Upper lobe of right lung (tissue), 1 donor: ENCODE data around the gene FAM151A. TPM values are rescaled to one million over a fixed set of nuclear protein-coding genes. Genes with fewer than 3 reads are reported as not detected.

Experiments used
- ATAC-seq: fragments of 200-7000 bp; cut with Tn5 transposase; one replicate; pipeline ENCODE4 v1.9.1; 2020; ENCODE audit warnings: mild to moderate bottlenecking, moderate library complexity
- DNase-seq: peaks from one replicate; pipeline ENCODE4 v3.0.0-alpha.2; 2020
- H3K27ac ChIP-seq: fragments of 200-600 bp; one replicate; pipeline ENCODE4 v1.8.0; 2022
- H3K27me3 ChIP-seq: fragments of 200-600 bp; one replicate; pipeline ENCODE4 v1.8.0; 2022; ENCODE audit warnings: mild to moderate bottlenecking
- H3K36me3 ChIP-seq: fragments of 200-600 bp; one replicate; pipeline ENCODE4 v1.8.0; 2022
- H3K4me1 ChIP-seq: fragments of 200-600 bp; one replicate; pipeline ENCODE4 v1.8.0; 2022
- H3K4me3 ChIP-seq: fragments of 200-600 bp; one replicate; pipeline ENCODE4 v1.8.0; 2022; ENCODE audit warnings: mild to moderate bottlenecking
- H3K9me3 ChIP-seq: fragments of 200-600 bp; one replicate; pipeline ENCODE4 v1.8.0; 2022
- intact Hi-C: fragments of 100-400 bp; cut with DNase I; formaldehyde crosslinking; loops from one replicate; pipeline ENCODE4 v1.11.0; 2022
- total RNA-seq: library from RNA; stranded (reverse); fragmentation: NEBNext Ultra II Directional; extraction: Animal tissue kit (Norgen Biotek cat#: 25700); gene quantifications from one replicate; pipeline ENCODE4 v1.2.1, GENCODE V29; 2021
- TF ChIP-seq, protein P1 (sequence below): fragments of 200-600 bp; IDR thresholded peaks from one replicate; pipeline ENCODE4 v1.8.0; 2022; ENCODE audit warnings: antibody characterized with exemption
- donor health status: DM: no; HTN: yes; CAD: no; lungs with severe emphysema.

FAM151A gene
- total RNA-seq, 1 donor from 2014 or later = not detected

GRCh38 chr1:54611621-54612020 is 11.7 kb downstream of the FAM151A start:
- Histone ChIP-seq H3K27me3 (no peaks in the 10 kb centered on the region), H3K4me3 (no peak overlapping the region), H3K27ac (no peak overlapping the region), H3K9me3 (no peaks in the 10 kb centered on the region), H3K36me3 (no peaks in the 10 kb centered on the region), H3K4me1 (no peaks in the 10 kb centered on the region)
- TF ChIP-seq, protein P1, sequence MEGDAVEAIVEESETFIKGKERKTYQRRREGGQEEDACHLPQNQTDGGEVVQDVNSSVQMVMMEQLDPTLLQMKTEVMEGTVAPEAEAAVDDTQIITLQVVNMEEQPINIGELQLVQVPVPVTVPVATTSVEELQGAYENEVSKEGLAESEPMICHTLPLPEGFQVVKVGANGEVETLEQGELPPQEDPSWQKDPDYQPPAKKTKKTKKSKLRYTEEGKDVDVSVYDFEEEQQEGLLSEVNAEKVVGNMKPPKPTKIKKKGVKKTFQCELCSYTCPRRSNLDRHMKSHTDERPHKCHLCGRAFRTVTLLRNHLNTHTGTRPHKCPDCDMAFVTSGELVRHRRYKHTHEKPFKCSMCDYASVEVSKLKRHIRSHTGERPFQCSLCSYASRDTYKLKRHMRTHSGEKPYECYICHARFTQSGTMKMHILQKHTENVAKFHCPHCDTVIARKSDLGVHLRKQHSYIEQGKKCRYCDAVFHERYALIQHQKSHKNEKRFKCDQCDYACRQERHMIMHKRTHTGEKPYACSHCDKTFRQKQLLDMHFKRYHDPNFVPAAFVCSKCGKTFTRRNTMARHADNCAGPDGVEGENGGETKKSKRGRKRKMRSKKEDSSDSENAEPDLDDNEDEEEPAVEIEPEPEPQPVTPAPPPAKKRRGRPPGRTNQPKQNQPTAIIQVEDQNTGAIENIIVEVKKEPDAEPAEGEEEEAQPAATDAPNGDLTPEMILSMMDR = no peak
- DNase-seq = no peak
- no peak for ATAC-seq
- intact Hi-C loops = no loop called here

- intact Hi-C loops = no loop called here
Observed at GRCh38 chr1:54610601-54611580, 12.4 kb downstream of the FAM151A start.

DNA sequence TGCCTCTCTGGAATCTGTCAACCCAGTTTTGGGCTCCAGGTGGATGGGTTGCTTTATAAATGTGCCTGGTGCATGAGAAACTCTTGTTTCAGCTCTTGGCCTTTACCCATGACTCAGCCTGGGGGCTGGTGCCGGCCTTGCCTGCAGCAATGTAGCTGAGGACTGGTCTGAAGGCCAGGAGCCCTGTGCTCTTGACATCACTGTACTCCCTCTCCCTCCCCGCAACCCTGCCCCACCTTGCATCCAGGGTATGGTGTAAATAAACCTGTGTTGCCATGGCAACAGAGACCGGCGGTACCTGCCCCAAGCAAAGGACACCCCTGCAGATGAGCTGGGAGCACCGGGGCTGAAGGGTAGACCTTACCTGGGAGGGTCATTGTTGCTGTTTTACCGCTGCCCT is 13.3 kb downstream of the FAM151A start:
- ATAC-seq = no peak
- intact Hi-C loops = no loop called here
- no peaks in the 10 kb centered on the region for H3K36me3 ChIP-seq
- no peak overlapping the region for H3K27ac ChIP-seq
- no peaks in the 10 kb centered on the region for H3K9me3 ChIP-seq
- TF ChIP-seq, protein P1 = no peak
- no peak overlapping the region for H3K4me3 ChIP-seq
- H3K27me3 ChIP-seq = no peaks in the 10 kb centered on the region
- no peaks in the 10 kb centered on the region for H3K4me1 ChIP-seq
- no peak for DNase-seq

More at GRCh38 chr1:54610601-54611580, 12.4 kb downstream of the FAM151A start:
- Histone ChIP-seq H3K27ac (no peak overlapping the region), H3K4me1 (no peaks in the 10 kb centered on the region), H3K36me3 (no peaks in the 10 kb centered on the region), H3K4me3 (no peak overlapping the region), H3K27me3 (no peaks in the 10 kb centered on the region), H3K9me3 (no peaks in the 10 kb centered on the region)
- ATAC-seq (no peak), DNase-seq (no peak)
- TF ChIP-seq, protein P1 = no peak

- Histone ChIP-seq H3K4me1 (no peaks in the 10 kb centered on the region), H3K27me3 (no peaks in the 10 kb centered on the region), H3K36me3 (no peaks in the 10 kb centered on the region), H3K9me3 (no peaks in the 10 kb centered on the region), H3K4me3 (no peak overlapping the region), H3K27ac (no peak overlapping the region)
- TF ChIP-seq, protein P1 = no peak
- DNase-seq = no peak
- ATAC-seq = no peak
- intact Hi-C loops = no loop called here
Observed at GRCh38 chr1:54609301-54609921, 13.9 kb downstream of the FAM151A start.

DNA sequence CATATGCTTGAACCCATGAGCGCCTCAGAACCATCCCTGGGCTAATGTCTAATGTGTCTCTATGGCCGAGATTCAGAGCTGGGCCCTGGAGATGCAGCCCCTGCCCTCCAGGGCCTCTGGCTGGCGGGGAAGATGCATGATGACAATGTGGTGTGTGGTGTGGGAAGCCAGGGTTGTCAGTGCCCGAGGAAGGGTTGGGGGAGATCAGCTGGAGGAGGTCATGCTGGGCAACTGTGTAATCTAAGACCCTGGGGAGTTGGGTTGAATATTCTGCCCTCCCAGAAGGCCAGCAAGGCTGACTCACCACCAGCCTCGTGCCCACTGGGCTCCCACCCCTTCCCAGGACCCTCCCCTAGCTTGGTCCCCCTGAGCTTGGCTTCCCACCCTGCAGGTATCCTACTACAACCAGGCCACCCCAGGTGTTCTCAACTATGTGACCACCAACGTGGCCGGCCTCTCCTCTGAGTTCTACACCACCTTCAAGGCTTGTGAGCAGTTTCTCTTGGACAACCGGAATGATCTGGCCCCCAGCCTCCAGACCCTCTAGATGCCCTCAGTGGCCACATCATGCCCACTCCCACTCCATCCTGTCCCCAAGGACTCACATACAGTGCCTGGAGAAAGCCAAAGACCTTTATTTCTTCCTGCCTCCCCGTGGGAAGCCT is 14.6 kb downstream of the FAM151A start:
- intact Hi-C loops = no loop called here
- no peak overlapping the region for H3K27ac ChIP-seq
- no peaks in the 10 kb centered on the region for H3K27me3 ChIP-seq
- no peaks in the 10 kb centered on the region for H3K9me3 ChIP-seq
- H3K36me3 ChIP-seq = no peaks in the 10 kb centered on the region
- ATAC-seq = no peak
- TF ChIP-seq, protein P1 = no peak
- H3K4me1 ChIP-seq = no peaks in the 10 kb centered on the region
- DNase-seq = no peak
- no peak overlapping the region for H3K4me3 ChIP-seq
